ENCODE data around the gene PDPK1. TPM values are rescaled to one million over a fixed set of nuclear protein-coding genes. Genes with fewer than 3 reads are reported as not detected.

Gene PDPK1
- polyA plus RNA-seq, 1 donor from 2014 or later, result 45.1 TPM

Other genes starting within 250 kb of the PDPK1 start
- gene ABCA3, start 197.3 kb upstream of the PDPK1 start, polyA plus RNA-seq, result 1.7 TPM
- gene CCNF, start 108.6 kb upstream of the PDPK1 start, polyA plus RNA-seq, result 5.6 TPM
- 1.0 TPM for gene TEDC2, start 77.9 kb upstream of the PDPK1 start, polyA plus RNA-seq
- not detected for gene NTN3, start 66.7 kb upstream of the PDPK1 start, polyA plus RNA-seq
- gene TBC1D24, start 62.9 kb upstream of the PDPK1 start, polyA plus RNA-seq, result 3.3 TPM
- 105 TPM for gene ATP6V0C, start 24.1 kb upstream of the PDPK1 start, polyA plus RNA-seq
- gene AMDHD2, start 17.6 kb upstream of the PDPK1 start, polyA plus RNA-seq, result 22.2 TPM
- 6.2 TPM for gene CEMP1, start 6.6 kb upstream of the PDPK1 start, polyA plus RNA-seq
- gene KCTD5, start 144.5 kb downstream of the PDPK1 start, polyA plus RNA-seq, result 24.9 TPM
- gene PRSS27, start 182.2 kb downstream of the PDPK1 start, polyA plus RNA-seq, result not detected
- gene SRRM2, start 214.6 kb downstream of the PDPK1 start, polyA plus RNA-seq, result 159 TPM
- 262 TPM for gene ELOB, start 239.3 kb downstream of the PDPK1 start, polyA plus RNA-seq
- gene PRSS33, start 249.5 kb downstream of the PDPK1 start, polyA plus RNA-seq, result not detected